GM21423 (cell line): Measurements from ENCODE around the gene RICTOR.
"Not testable (repeated sequence)": the region's sequence is repeated elsewhere in the genome, so short reads cannot be mapped to it uniquely, and the experiment has no call there.

Source experiments
- ATAC-seq: cut with Tn5 transposase; IDR thresholded peaks from one replicate; pipeline ENCODE4 v1.9.1; 2021; ENCODE audit warnings: mild to moderate bottlenecking, moderate library complexity; ENCODE audit not compliant: unreplicated experiment

RICTOR gene

GRCh38 chr5:39013938-39014337, 60.3 kb downstream of the RICTOR start:
- ATAC-seq, result no peak

- ATAC-seq, result not testable (repeated sequence)
These were observed 63.2 kb downstream of the RICTOR start for GRCh38 chr5:39010958-39011357.

GRCh38 chr5:39009981-39010380, 64.2 kb downstream of the RICTOR start:
- no peak for ATAC-seq

DNA sequence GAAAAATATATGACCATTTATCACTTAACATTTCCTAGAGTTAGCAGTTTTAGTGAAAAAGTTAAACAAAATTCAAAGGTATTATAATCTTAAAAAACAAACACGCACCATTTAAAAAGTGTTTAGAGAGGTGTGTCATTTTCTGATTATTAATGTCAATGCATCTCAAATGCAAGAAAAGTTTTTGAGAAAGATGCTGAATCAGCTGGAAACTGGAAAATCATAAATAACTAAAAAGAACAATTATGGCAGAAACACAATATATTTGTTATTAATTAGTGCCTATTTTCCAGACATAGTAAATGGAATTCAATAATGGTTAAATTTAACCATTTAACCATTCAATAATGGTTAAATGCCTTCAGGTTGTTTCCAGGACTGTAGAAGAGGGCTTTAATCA, 64.9 kb downstream of the RICTOR start:
- ATAC-seq, result no peak

GRCh38 chr5:39006650-39007049, 67.5 kb downstream of the RICTOR start:
- no peak for ATAC-seq

DNA sequence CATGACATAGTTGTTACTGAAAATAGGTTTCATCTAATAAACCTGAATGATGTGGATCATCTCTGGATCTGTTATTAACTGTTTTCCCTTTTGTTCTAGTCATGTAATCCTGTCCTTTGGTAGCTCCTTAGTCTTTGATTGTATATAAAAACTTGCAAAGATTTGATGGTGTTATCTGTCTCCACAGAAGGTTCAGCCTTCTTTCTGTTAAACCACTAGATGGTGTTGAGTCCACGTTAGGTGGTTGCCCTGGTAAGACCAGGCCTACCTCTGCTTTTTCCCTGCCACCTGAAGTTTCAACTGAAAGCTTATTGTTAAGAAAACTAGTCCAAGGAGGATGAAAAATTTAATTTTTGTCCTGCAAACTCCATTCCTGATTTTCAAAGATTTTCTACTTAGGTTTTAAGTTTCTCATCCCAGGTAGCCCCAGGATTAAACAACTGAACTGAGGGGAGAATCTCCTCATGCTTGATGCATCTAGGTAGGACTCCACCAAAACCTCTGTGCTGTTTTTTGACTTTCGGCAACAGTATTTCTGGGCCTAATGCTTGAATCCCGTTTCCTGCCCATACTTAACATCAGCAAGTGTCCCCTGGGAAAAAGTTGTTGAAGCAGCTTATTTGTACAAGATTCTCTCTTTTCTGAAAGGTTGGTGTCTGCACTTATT, 68.5 kb downstream of the RICTOR start:
- ATAC-seq, result no peak

DNA sequence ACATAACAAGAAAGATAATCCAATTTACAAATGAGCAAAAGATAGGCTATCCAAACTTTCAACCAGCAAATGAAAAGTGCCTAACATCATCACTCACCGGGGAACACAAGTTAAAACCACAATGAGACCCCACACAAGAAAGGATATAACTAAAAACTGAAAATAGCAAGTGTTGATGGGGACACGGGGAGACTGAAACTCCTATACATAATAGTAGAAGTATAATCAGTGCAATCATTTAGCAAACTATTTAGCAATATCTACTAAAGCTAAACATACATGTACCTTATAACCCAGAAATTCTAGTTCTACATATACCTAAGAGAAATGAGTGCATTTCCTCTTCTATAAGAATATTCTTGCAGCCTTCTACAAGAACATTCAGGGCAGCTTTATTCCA, 72.5 kb downstream of the RICTOR start:
- ATAC-seq, result no peak

DNA sequence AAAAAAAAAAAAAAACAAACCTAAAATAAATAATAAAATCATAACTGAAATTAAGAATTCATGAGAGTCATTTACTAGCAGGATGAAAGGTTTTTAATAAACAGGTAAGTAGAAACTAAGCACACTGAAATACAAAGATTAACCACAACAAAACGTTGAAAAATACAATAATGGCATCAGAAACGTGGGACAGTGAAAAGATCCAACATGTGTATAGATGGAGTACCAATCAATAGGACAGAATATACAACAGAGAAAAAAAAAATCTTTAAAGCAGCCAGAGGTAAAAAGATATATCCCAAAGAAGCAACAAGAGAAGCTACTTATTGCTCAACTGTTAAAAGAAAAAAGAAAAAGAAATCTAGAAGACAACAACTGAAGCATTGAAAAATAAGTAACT, 75.2 kb downstream of the RICTOR start:
- no peak for ATAC-seq

DNA sequence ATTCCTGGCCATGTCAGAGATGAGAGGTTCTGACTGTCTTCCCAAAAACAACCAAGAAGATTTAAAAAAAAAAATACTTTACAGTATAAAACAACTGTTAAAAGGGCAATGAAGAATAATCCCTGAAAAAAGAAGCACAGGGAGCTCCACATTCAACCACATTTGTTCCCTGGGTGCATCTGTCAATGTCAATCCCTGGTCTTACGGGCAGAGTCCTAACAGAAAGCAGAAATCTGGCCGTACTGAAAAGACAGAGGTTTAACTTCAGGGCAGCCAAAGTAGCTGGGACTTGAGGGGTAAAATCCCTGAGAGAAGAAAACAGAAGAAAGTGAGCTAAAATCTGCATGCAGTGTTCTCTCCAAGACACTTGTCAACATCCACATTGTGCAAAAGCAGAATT, 76.6 kb downstream of the RICTOR start:
- no peak for ATAC-seq

DNA sequence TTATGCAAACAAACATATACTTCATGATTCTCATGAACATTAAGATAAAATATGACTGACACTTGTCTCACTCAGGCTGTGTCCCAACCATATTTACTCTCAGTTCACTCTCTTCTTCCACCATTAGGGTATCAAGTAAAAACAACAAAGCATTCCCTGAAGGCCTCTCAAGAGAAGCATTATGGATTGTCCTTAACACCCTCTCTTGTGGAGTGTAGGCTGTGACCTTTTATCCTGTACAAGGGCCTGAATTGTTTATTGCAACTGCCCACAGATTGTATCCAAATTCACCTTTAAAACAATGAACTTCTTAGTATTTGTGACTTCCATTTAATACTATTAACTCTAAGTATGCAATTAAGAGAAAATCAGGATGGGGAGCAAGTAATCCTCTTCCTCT, 78.1 kb downstream of the RICTOR start:
- no peak for ATAC-seq

- no peak for ATAC-seq
These were observed 79.8 kb downstream of the RICTOR start for GRCh38 chr5:38994324-38994927.

GRCh38 chr5:38989974-38990719, 84.1 kb downstream of the RICTOR start:
- not testable (repeated sequence) for ATAC-seq

- ATAC-seq, result no peak
These were observed 88.2 kb downstream of the RICTOR start for GRCh38 chr5:38985909-38986452.

- no peak for ATAC-seq
These were observed 94.7 kb downstream of the RICTOR start for GRCh38 chr5:38979535-38979934.

GRCh38 chr5:38978036-38978435, 96.2 kb downstream of the RICTOR start:
- ATAC-seq, result no peak

GRCh38 chr5:38968665-38969064, 105.5 kb downstream of the RICTOR start:
- ATAC-seq, result no peak

- ATAC-seq, result no peak
These were observed 112.5 kb downstream of the RICTOR start for GRCh38 chr5:38961691-38962090.

DNA sequence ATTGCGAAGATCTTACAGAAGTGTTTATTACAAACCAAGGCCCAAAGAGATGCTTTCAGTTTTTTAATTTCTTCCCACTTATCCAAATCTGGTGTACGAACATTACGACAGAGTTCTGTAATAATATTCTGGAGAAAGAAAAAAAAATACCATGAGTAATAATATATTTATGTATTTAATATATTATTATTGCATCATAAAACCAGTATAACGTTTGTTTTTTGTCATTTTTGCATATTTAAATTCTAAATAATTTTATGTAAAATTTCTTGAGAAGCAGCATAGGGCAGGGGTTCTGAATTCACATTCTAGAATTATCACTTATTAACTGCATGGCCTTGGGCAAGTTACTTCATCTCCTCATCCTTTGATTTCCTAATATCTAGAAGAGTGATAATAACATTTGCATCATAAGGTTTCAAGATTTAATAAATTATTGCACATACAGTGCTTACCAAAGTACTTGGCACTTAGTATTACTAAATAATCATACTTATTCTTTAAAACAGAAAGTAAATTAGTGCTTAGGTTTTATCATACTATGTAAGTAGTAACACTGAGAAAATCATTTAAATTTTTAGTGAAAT, 120.7 kb downstream of the RICTOR start:
- ATAC-seq, result no peak

- no peak for ATAC-seq
These were observed 125.7 kb downstream of the RICTOR start for GRCh38 chr5:38948501-38948900.

- ATAC-seq, result no peak
These were observed 129.9 kb downstream of the RICTOR start for GRCh38 chr5:38944282-38944681.

- no peak for ATAC-seq
These were observed 132.3 kb downstream of the RICTOR start for GRCh38 chr5:38941912-38942311.
